ENCODE data around the gene GCDH.

The GCDH gene

DNA sequence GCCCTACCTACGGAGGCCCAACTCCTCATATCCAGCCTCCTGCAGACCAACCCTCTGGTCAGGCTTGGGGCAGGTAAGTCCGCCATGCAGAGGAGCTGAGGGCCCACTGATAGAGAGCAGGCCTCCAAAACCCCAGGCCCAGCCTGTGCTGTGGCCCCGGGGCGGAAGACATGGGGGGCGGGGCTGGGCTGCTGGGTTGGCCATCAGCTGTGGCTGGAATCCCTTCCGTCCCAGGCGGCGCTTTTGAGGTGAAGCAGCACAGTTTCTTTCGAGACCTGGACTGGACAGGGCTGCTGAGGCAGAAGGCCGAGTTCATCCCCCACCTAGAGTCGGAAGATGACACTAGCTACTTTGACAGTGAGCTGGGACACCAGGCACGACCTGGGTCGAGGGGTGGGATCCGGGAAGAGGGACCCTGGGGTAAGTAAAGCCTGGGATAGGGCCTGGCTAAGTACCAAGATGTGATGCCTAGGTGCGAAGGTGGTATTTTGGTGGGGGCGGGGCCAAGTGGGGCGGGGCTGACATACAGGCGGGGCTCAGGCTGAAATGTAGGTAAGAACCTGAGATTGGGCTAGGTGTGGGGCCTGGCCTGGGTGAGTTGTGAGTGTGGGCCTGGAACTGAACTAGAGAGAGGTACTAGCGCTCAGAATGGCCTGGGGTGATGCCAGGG lies 25.1 kb upstream of the GCDH start:
- DNase-seq (ENCODE audit: extremely low spot score): no peak
- ChIA-PET POLR2A (no interaction called here), CTCF (interaction anchor here (1.0 to 5.0 kb wide), 5 partner anchors 18 to 195 kb away, joined by 3 to 46 read pairs (median 7); no protein-coding TSS in a partner anchor)
- TF ChIP-seq, protein P1, sequence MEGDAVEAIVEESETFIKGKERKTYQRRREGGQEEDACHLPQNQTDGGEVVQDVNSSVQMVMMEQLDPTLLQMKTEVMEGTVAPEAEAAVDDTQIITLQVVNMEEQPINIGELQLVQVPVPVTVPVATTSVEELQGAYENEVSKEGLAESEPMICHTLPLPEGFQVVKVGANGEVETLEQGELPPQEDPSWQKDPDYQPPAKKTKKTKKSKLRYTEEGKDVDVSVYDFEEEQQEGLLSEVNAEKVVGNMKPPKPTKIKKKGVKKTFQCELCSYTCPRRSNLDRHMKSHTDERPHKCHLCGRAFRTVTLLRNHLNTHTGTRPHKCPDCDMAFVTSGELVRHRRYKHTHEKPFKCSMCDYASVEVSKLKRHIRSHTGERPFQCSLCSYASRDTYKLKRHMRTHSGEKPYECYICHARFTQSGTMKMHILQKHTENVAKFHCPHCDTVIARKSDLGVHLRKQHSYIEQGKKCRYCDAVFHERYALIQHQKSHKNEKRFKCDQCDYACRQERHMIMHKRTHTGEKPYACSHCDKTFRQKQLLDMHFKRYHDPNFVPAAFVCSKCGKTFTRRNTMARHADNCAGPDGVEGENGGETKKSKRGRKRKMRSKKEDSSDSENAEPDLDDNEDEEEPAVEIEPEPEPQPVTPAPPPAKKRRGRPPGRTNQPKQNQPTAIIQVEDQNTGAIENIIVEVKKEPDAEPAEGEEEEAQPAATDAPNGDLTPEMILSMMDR (IDR thresholded peaks at IDR 0.05; ENCODE audit: control extremely low read depth, extremely low read depth, low read depth, missing control alignments): no peak

DNA sequence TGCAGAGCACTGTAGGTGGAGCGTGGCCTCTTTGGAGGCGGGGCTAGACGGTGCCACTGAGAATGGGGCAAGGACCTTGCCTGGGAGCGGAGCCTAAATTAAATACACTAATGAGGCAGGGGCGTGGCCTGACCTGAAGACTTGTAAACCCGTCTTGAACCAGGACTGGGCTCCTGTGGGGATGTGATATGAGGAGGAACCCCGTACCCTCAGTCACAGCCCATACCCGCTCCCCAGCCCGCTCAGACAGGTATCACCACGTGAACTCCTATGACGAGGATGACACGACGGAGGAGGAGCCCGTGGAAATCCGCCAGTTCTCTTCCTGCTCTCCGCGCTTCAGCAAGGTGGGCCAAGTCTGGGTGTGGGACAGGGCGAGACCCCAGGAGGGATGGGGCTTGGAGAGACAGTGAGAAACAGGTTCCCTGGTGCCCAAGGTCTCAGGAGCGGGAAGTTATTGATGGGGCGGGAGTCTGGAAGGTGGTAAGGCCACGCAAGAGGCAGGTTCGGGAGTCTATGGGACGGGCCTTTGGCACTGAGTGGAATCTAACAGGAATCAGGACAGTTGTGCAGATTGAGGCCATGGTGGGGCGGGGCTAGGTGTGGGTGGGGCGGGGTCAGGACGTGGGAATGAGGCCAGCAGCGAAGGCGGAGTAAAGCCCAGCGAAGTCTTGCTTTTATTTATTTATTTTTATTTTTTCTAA lies 24.4 kb upstream of the GCDH start:
- DNase-seq (ENCODE audit: extremely low spot score): no peak
- POLR2A ChIA-PET: interaction anchor here (1.0 kb wide), 1 partner anchor 74 kb away, joined by 3 read pairs; no protein-coding TSS in a partner anchor
- TF ChIP-seq, protein P1 (IDR thresholded peaks at IDR 0.05; ENCODE audit: control extremely low read depth, extremely low read depth, low read depth, missing control alignments): no peak
- CTCF ChIA-PET: interaction anchor here (1.0 to 5.0 kb wide), 9 partner anchors 10 to 106 kb away, joined by 3 to 46 read pairs (median 4); partner anchors contain the start of gene DNASE2

DNA sequence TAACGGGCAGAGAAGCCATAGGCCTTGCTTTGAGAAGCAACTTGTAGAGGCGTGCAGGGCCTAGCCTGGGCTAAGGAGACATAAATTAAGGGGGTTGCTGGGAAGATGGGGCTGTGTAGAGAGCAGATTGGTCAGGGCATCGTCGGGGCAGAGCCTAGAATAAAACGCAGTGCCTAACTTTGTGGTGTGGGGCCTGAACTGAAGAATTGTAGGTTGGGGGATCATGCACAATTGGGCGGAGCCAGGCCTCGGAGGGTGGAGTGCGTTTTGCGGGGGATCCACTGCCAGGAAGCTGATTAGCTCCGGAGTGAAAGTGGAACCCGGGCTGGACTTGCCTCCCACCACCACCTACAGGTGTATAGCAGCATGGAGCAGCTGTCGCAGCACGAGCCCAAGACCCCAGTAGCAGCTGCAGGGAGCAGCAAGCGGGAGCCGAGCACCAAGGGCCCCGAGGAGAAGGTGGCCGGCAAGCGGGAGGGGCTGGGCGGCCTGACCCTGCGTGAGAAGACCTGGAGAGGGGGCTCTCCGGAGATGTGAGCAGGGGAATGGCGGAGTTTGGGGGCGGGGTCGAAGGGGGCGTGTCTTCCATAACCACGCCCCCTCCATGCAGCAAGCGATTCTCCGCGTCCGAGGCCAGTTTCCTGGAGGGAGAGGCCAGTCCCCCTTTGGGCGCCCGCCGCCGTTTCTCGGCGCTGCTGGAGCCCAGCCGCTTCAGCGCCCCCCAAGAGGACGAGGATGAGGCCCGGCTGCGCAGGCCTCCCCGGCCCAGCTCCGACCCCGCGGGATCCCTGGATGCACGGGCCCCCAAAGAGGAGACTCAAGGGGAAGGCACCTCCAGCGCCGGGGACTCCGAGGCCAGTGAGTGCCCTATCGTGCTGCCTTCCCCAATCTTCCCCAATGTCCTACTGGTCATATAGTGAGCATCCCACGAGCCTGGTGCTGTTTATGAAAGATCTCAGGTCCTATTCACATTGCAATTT lies 23.6 kb upstream of the GCDH start:
- DNase-seq (ENCODE audit: extremely low spot score): peak; percentile 94
- ChIA-PET POLR2A (interaction anchor here (1.0 kb wide), 1 partner anchor 75 kb away, joined by 3 read pairs; no protein-coding TSS in a partner anchor), CTCF (interaction anchor here (1.0 to 2.2 kb wide), 8 partner anchors 10 to 107 kb away, joined by 3 to 10 read pairs (median 4); partner anchors contain the start of gene DNASE2)
- TF ChIP-seq, protein P1 (IDR thresholded peaks at IDR 0.05; ENCODE audit: control extremely low read depth, extremely low read depth, low read depth, missing control alignments): no peak

DNA sequence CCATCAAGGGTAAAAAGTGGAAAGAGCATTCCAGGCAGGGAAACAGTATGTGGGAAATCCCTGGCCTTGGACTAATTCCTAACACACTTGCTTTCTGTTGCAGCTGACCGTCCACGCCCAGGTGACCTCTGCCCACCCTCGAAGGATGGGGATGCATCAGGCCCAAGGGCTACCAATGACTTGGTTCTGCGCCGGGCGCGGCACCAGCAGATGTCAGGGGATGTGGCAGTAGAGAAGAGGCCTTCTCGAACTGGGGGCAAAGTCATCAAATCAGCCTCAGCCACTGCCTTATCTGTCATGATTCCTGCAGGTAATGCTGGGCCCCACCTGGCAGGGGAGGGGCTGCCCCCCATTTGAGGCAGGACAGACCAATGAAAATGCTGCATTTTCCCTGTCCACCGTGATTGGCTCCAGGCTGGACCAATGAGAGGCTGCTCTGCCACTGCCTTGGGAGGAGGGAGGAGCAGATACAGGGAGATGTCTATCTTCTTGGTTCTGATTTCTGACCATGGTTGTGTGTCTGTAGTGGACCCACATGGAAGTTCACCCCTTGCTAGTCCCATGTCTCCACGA lies 22.3 kb upstream of the GCDH start:
- CTCF ChIA-PET: interaction anchor here (1.0 to 2.2 kb wide), 3 partner anchors 13 to 97 kb away, joined by 4 to 6 read pairs (median 4); partner anchors contain the start of gene DNASE2
- TF ChIP-seq, protein P1 (IDR thresholded peaks at IDR 0.05; ENCODE audit: control extremely low read depth, extremely low read depth, low read depth, missing control alignments): no peak
- no peak for DNase-seq (ENCODE audit: extremely low spot score)
- POLR2A ChIA-PET: no interaction called here

DNA sequence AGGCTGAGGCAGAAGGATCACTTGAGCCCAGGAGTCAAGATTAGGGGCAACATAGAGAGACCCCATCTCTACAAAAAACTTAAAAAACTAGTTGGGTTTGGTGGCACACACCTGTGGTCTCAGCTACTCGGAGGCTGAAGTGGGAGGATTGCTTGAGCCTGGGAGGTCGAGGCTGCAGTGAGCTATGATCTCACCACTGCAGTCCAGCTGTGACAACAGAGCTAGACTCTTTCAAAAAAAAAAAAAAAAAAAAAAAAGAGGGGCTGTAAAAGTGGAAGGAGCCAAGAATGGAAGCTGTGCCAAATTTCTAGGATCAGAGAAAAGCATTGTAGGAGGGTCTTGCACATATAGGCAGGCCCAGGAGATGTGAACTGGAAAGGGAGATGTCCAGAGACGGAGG lies 19.3 kb upstream of the GCDH start:
- TF ChIP-seq, protein P1 (IDR thresholded peaks at IDR 0.05; ENCODE audit: control extremely low read depth, extremely low read depth, low read depth, missing control alignments): no peak
- POLR2A ChIA-PET: interaction anchor here (3.5 kb wide), 1 partner anchor 9 kb away, joined by 16 read pairs; the partner anchor contains the start of gene DNASE2
- no peak for DNase-seq (ENCODE audit: extremely low spot score)
- CTCF ChIA-PET: interaction anchor here (1.0 to 5.6 kb wide), 3 partner anchors 9 to 106 kb away, joined by 3 to 36 read pairs (median 6); partner anchors contain the start of gene DNASE2
